ENCODE measurements around the gene SNX10.

Gene SNX10

DNA sequence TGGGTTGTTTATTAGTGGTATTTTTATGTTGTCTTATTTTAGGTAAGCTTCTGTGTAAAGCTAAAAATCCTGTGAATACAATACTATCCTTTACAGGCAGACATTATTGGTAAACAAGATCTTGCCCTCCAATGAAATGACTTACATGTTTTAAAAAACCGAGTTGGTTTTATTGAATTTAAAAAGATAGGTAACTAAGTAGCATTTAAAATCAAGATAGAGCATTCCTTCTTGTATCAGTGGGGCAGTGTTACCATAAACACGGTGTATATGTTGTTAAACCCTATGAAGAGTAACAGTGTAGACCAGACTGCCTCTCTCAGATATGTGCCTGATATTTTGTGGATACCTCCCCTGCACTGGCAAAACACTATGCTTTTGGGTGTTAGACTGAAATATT, 81.0 kb downstream of the SNX10 start:
- POLR2A ChIA-PET (ENCODE audit: low non-redundant PET) = no interaction called here
- TF ChIP-seq, protein P1, sequence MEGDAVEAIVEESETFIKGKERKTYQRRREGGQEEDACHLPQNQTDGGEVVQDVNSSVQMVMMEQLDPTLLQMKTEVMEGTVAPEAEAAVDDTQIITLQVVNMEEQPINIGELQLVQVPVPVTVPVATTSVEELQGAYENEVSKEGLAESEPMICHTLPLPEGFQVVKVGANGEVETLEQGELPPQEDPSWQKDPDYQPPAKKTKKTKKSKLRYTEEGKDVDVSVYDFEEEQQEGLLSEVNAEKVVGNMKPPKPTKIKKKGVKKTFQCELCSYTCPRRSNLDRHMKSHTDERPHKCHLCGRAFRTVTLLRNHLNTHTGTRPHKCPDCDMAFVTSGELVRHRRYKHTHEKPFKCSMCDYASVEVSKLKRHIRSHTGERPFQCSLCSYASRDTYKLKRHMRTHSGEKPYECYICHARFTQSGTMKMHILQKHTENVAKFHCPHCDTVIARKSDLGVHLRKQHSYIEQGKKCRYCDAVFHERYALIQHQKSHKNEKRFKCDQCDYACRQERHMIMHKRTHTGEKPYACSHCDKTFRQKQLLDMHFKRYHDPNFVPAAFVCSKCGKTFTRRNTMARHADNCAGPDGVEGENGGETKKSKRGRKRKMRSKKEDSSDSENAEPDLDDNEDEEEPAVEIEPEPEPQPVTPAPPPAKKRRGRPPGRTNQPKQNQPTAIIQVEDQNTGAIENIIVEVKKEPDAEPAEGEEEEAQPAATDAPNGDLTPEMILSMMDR (conservative IDR thresholded peaks at IDR 0.05; ENCODE audit: low read depth) = no peak
- DNase-seq (ENCODE audit: low spot score) = no peak

DNA sequence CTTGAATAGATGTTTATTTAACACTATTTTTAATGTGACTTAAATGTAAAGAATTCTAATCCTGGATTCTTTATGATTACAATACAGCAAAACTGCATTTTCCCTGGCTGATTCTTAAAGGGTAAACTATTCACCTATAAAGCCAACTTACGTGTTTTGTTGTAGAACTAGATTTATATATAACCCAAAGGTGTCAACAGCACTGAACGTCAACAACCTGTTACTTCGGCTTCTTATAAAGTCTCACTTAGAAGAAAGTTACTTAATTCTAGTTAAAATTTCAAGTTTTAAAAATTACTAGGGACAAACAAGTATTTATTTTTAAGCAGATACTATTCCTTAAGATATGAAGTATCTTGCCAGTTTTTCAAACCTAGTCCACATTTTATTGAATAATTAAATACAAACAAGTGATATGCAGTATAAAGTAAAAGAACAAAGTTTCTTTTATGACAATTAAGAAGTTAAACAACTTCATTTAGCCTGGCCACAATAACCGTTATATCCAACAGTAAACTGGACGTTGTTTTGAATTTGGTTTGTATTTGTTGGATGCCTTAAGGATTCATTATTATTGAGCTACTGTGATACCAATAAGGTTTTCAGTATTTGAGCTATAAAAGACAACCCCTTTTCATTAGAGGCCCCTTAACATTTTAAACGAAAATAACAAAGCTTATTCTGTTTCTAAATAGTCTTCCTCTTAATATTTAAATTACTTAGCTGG, 83.1 kb downstream of the SNX10 start:
- CTCF ChIA-PET = interaction anchor here (0.6 to 1.3 kb wide), 3 partner anchors 10 to 293 kb away, joined by 3 to 5 read pairs (median 4); no protein-coding TSS in a partner anchor
- TF ChIP-seq, protein P1 (conservative IDR thresholded peaks at IDR 0.05; ENCODE audit: low read depth) = no peak
- DNase-seq (ENCODE audit: low spot score) = no peak
- H3K27ac ChIP-seq = no peak overlapping the region
- POLR2A ChIA-PET (ENCODE audit: low non-redundant PET) = interaction anchor here (0.5 kb wide), 1 partner anchor 26 kb away, joined by 3 read pairs; no protein-coding TSS in a partner anchor

More for the DNA sequence above, 81.0 kb downstream of the SNX10 start:
- CTCF ChIA-PET = interaction anchor here (0.8 to 1.6 kb wide), 4 partner anchors 128 to 706 kb away, joined by 3 to 6 read pairs (median 6); no protein-coding TSS in a partner anchor
- no peak overlapping the region for H3K27ac ChIP-seq

DNA sequence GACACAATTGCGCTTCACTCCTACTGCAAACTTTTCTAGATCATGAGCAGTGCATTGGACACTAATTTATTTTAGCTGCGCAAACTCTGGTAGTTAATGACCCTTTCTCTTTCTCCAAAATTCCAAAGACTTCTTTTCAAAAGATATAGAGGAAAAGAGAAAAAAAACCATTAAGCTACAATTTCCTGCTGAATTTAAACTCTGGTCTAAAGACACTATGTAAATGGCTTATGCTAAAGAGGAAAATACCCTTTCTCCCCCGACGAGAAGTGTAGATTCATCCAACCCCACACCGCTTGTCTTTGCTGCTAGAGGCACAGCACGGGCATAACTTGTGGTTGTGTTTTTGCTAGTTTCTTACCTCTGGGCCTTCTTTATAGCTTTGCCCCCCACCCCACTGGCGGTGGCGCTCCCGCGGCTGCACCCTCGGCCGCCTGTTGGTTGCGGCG, 84.1 kb downstream of the SNX10 start:
- H3K27ac ChIP-seq = no peak overlapping the region
- ChIA-PET CTCF (interaction anchor here (0.6 to 1.0 kb wide), 3 partner anchors 11 to 768 kb away, joined by 4 read pairs; partner anchors contain the start of gene HOXA5), POLR2A (ENCODE audit: low non-redundant PET) (no interaction called here)
- TF ChIP-seq, protein P1 (conservative IDR thresholded peaks at IDR 0.05; ENCODE audit: low read depth) = no peak
- no peak for DNase-seq (ENCODE audit: low spot score)

DNA sequence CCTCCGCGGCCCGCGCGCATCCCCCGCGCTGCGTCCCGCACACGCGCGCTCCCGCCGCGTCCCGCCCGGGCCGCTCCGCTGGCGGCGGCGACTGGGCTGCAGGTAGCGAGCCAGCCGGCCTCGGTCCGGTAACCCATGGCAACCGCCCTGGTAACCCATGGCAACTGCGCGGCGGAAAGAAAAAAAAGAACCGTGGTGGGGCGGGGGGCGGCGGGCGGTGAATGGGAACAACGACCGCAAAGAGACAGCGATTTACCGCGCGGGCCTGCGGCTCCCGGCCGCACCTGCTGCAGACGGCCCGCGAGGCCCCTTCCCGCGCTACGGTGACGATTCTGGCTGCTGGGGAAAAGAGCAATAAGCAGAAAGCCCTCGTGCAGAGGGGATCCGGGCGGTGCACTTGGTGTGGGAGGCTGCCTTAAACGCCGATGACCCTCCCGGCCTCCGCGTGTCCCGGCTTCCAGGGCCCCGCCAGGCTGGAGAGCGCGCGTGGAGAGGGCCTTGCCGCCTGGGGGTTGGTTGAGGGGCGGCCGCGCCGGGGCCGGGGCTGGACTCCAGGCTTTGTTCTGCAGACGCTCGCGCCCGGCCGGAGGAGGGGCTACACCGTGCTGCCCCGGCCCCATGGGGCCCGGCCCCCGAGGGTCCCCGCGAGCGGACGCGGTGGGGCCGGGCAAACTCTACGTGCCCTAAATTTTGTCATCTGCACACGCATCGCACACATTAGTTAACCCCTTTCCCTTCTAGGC, 84.7 kb downstream of the SNX10 start:
- H3K27ac ChIP-seq = no peak overlapping the region
- POLR2A ChIA-PET (ENCODE audit: low non-redundant PET) = no interaction called here
- DNase-seq (ENCODE audit: low spot score) = no peak
- CTCF ChIA-PET = interaction anchor here (1.0 to 1.3 kb wide), 2 partner anchors 125 to 767 kb away, joined by 4 to 9 read pairs; partner anchors contain the start of gene HOXA5
- TF ChIP-seq, protein P1 (conservative IDR thresholded peaks at IDR 0.05; ENCODE audit: low read depth) = no peak

DNA sequence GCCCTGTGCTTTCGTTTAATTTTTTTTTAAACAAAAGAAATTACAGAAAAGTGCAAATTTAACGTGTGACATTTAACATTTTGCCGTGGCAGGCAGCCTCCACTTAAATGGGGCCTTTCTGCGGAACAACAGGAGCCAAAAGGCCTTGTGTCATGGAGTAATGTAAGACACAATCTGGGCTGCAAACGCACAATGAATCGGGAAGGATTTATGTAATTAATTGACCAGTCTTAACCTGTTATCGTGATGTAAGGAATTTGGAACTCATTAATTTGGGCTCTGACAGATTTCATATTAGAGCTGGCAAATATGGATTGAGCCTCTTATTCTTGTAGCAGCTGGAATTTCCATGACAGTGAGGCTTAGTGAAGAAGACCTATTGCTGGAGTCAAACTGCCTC, 86.4 kb downstream of the SNX10 start:
- TF ChIP-seq, protein P1 (conservative IDR thresholded peaks at IDR 0.05; ENCODE audit: low read depth) = no peak
- H3K27ac ChIP-seq = no peak overlapping the region
- ChIA-PET CTCF (interaction anchor here (0.8 to 1.3 kb wide), 6 partner anchors 11 to 289 kb away, joined by 3 to 9 read pairs (median 4); no protein-coding TSS in a partner anchor), POLR2A (ENCODE audit: low non-redundant PET) (no interaction called here)
- DNase-seq (ENCODE audit: low spot score) = no peak

DNA sequence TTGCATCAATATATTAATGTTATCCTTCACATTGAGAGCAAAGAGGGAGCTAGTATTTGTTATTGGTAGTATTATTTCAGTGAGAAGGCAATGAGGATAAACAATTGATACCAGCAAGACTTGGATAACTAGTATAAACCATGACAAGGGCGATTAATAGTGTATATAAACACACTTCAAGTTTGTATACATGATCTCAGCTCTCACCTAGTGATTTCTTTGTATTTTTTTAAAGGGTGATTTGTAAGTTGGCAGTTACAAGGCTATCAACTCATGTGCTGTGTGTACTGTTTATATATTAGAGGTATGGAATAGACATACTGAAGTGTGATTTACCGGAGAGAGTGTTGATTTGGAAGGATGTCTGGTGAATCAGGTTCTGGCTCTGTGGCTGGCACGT, 88.0 kb downstream of the SNX10 start:
- no peak for DNase-seq (ENCODE audit: low spot score)
- no peak overlapping the region for H3K27ac ChIP-seq
- POLR2A ChIA-PET (ENCODE audit: low non-redundant PET) = no interaction called here
- TF ChIP-seq, protein P1 (conservative IDR thresholded peaks at IDR 0.05; ENCODE audit: low read depth) = no peak
- CTCF ChIA-PET = no interaction called here
